NCI-H2227 (cell line): ENCODE results near the gene GNS.

Experiments used
- DNase-seq: peaks from one replicate; lab custom pipeline; 2025; ENCODE audit not compliant: unreplicated experiment; lab: John Stamatoyannopoulos, UW

Gene GNS

GRCh38 chr12:64737539-64737938 lies 21.7 kb downstream of the GNS start:
- no peak for DNase-seq

GRCh38 chr12:64736771-64737170 lies 22.4 kb downstream of the GNS start:
- no peak for DNase-seq

- DNase-seq, result no peak
Observed at GRCh38 chr12:64735442-64735841, 23.8 kb downstream of the GNS start.

- DNase-seq, result no peak
Observed at GRCh38 chr12:64733857-64734256, 25.3 kb downstream of the GNS start.

- no peak for DNase-seq
Observed at GRCh38 chr12:64731683-64732082, 27.5 kb downstream of the GNS start.

GRCh38 chr12:64730588-64730969 lies 28.6 kb downstream of the GNS start:
- no peak for DNase-seq

GRCh38 chr12:64729909-64730587 lies 29.2 kb downstream of the GNS start:
- DNase-seq, result peak; percentile 16

GRCh38 chr12:64724201-64724745 lies 34.9 kb downstream of the GNS start:
- no peak for DNase-seq

- DNase-seq, result no peak
Observed at GRCh38 chr12:64723630-64724029, 35.6 kb downstream of the GNS start.

GRCh38 chr12:64722835-64723234 lies 36.4 kb downstream of the GNS start:
- no peak for DNase-seq

GRCh38 chr12:64720884-64721283 lies 38.3 kb downstream of the GNS start:
- no peak for DNase-seq

- no peak for DNase-seq
Observed at GRCh38 chr12:64718649-64719048, 40.6 kb downstream of the GNS start.

GRCh38 chr12:64716839-64717455 lies 42.3 kb downstream of the GNS start:
- DNase-seq, result no peak

- no peak for DNase-seq
Observed at GRCh38 chr12:64716371-64716770, 42.8 kb downstream of the GNS start.

GRCh38 chr12:64714551-64714968 lies 44.6 kb downstream of the GNS start:
- no peak for DNase-seq

GRCh38 chr12:64713376-64713775 lies 45.8 kb downstream of the GNS start:
- DNase-seq, result no peak

- no peak for DNase-seq
Observed at GRCh38 chr12:64709429-64709828, 49.8 kb downstream of the GNS start.

- DNase-seq, result no peak
Observed at GRCh38 chr12:64707926-64708325, 51.3 kb downstream of the GNS start.

- DNase-seq, result no peak
Observed at GRCh38 chr12:64707362-64707761, 51.8 kb downstream of the GNS start.

- no peak for DNase-seq
Observed at GRCh38 chr12:64706857-64707256, 52.3 kb downstream of the GNS start.

GRCh38 chr12:64706306-64706705 lies 52.9 kb downstream of the GNS start:
- no peak for DNase-seq

- no peak for DNase-seq
Observed at GRCh38 chr12:64701283-64701682, 57.9 kb downstream of the GNS start.

GRCh38 chr12:64700532-64700931 lies 58.7 kb downstream of the GNS start:
- DNase-seq, result no peak
